Loucy (cell line): Measurements from ENCODE around the gene LUZP2.

Experiments
- H2AFZ ChIP-seq: fragments of 200-600 bp; sonication (generic); 2 replicates; pipeline ENCODE4 v1.6.0; 2016; ENCODE audit warnings: antibody characterized with exemption, mild to moderate bottlenecking, low read length, moderate library complexity
- H3F3A ChIP-seq: fragments of 200-600 bp; 2 replicates; pipeline ENCODE4 v1.6.0; 2016; ENCODE audit warnings: antibody characterized with exemption, low read depth, mild to moderate bottlenecking
- H3K27me3 ChIP-seq: fragments of 200-600 bp; sonication (generic); 2 replicates; pipeline ENCODE4 v1.6.1; 2014; ENCODE audit warnings: low read length, mild to moderate bottlenecking; ENCODE audit not compliant: insufficient read depth, poor library complexity, severe bottlenecking
- H3K36me3 ChIP-seq: fragments of 200-600 bp; sonication (generic); 2 replicates; pipeline ENCODE4 v1.6.1; 2016; ENCODE audit warnings: low read length; ENCODE audit not compliant: insufficient read depth
- H3K4me1 ChIP-seq: fragments of 200-600 bp; sonication (generic); 2 replicates; pipeline ENCODE4 v1.5.1; 2014; ENCODE audit warnings: low read length, mild to moderate bottlenecking; ENCODE audit not compliant: insufficient read depth, poor library complexity, severe bottlenecking
- H3K4me2 ChIP-seq: fragments of 200-600 bp; sonication (generic); 2 replicates; pipeline ENCODE4 v1.6.0; 2014; ENCODE audit warnings: antibody characterized with exemption, low read length, low read depth, mild to moderate bottlenecking; ENCODE audit not compliant: poor library complexity, severe bottlenecking
- H3K4me3 ChIP-seq: fragments of 200-600 bp; sonication (generic); 2 replicates; pipeline ENCODE4 v1.5.1; 2014; ENCODE audit warnings: low read length, mild to moderate bottlenecking, mixed read lengths; ENCODE audit not compliant: poor library complexity, severe bottlenecking
- H3K79me2 ChIP-seq: fragments of 200-600 bp; sonication (generic); 2 replicates; pipeline ENCODE4 v1.6.1; 2014; ENCODE audit warnings: low read length; ENCODE audit not compliant: insufficient read depth
- H3K9ac ChIP-seq: fragments of 200-600 bp; sonication (generic); 2 replicates; pipeline ENCODE4 v1.6.0; 2014; ENCODE audit warnings: mild to moderate bottlenecking, low read depth, low read length, moderate library complexity; ENCODE audit not compliant: poor library complexity, severe bottlenecking
- H3K9me2 ChIP-seq: fragments of 200-600 bp; sonication (generic); replicated peaks from 2 replicates; pipeline ENCODE4 v1.6.1; 2016; ENCODE audit warnings: low read depth, low read length, mixed read lengths
- H3K9me3 ChIP-seq: fragments of 200-600 bp; sonication (generic); 2 replicates; pipeline ENCODE4 v1.6.1; 2014; ENCODE audit warnings: mild to moderate bottlenecking, antibody characterized with exemption, low read length, low read depth; ENCODE audit not compliant: insufficient read depth
- H4K20me1 ChIP-seq: fragments of 200-600 bp; sonication (generic); 2 replicates; pipeline ENCODE4 v1.6.0; 2014; ENCODE audit warnings: antibody characterized with exemption, low read length, mild to moderate bottlenecking; ENCODE audit not compliant: insufficient read depth, poor library complexity, severe bottlenecking
- EZH2phosphoT487 ChIP-seq: fragments of 200-600 bp; IDR thresholded peaks from 2 replicates; pipeline ENCODE4 v1.6.1; 2018; ENCODE audit warnings: antibody characterized with exemption, mild to moderate bottlenecking, moderate library complexity, borderline replicate concordance
- TF ChIP-seq, protein P1 (sequence below): fragments of 200-600 bp; sonication (generic); conservative IDR thresholded peaks from 2 replicates; pipeline ENCODE4 v1.5.1; 2014; ENCODE audit warnings: mild to moderate bottlenecking, antibody characterized with exemption, low read length

The LUZP2 gene

DNA sequence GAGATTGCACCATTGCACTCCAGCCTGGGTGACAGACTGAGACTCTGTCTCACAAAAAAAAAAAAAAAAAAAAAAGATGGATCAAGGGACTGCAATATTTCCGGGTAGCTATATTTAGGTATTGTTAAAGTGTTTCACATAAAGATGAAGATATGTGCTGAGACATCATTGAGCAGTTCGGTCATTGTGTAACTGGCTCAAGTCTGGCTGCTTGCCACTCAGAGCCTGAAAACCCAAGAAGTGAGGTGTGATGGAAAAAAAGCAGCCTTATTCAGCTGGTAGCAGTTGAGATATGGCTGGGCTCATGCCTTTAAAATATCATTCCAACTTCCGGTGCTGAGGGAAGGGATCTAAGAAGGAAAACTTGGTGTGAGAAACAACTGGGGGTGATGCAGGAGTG lies 46.9 kb downstream of the LUZP2 start:
- no peaks in the 10 kb centered on the region for H3K79me2 ChIP-seq
- H3K4me3 ChIP-seq = no peak overlapping the region
- no peaks in the 10 kb centered on the region for H4K20me1 ChIP-seq
- H3F3A ChIP-seq = no peaks in the 10 kb centered on the region
- H3K9me3 ChIP-seq = no peaks in the 10 kb centered on the region
- TF ChIP-seq, protein P1, sequence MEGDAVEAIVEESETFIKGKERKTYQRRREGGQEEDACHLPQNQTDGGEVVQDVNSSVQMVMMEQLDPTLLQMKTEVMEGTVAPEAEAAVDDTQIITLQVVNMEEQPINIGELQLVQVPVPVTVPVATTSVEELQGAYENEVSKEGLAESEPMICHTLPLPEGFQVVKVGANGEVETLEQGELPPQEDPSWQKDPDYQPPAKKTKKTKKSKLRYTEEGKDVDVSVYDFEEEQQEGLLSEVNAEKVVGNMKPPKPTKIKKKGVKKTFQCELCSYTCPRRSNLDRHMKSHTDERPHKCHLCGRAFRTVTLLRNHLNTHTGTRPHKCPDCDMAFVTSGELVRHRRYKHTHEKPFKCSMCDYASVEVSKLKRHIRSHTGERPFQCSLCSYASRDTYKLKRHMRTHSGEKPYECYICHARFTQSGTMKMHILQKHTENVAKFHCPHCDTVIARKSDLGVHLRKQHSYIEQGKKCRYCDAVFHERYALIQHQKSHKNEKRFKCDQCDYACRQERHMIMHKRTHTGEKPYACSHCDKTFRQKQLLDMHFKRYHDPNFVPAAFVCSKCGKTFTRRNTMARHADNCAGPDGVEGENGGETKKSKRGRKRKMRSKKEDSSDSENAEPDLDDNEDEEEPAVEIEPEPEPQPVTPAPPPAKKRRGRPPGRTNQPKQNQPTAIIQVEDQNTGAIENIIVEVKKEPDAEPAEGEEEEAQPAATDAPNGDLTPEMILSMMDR = no peak
- TF ChIP-seq EZH2phosphoT487 = no peak
- no peak overlapping the region for H2AFZ ChIP-seq
- no peaks in the 10 kb centered on the region for H3K9me2 ChIP-seq
- no peaks in the 10 kb centered on the region for H3K36me3 ChIP-seq
- H3K9ac ChIP-seq = no peak overlapping the region
- H3K4me2 ChIP-seq = no peak overlapping the region
- no peaks in the 10 kb centered on the region for H3K4me1 ChIP-seq
- H3K27me3 ChIP-seq = no peaks in the 10 kb centered on the region

DNA sequence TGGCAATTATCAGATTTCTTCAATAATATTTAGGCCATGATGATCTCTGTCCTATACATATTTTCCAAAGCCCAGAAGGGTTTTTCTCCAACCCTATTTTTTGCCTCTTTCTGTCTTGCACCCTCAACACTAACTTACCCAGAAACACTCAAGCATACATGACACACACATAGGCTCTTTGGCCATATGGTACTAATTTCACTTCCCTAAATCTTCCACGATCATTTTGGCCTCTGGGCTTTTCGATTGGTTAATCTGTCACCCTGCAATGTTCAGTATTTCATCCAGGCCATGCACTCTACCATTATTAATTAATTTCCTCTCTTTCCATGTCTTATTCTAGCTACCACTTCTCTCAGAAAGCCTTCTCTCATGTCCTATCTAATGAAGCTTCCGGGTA lies 59.8 kb downstream of the LUZP2 start:
- H3K4me3 ChIP-seq = no peak overlapping the region

DNA sequence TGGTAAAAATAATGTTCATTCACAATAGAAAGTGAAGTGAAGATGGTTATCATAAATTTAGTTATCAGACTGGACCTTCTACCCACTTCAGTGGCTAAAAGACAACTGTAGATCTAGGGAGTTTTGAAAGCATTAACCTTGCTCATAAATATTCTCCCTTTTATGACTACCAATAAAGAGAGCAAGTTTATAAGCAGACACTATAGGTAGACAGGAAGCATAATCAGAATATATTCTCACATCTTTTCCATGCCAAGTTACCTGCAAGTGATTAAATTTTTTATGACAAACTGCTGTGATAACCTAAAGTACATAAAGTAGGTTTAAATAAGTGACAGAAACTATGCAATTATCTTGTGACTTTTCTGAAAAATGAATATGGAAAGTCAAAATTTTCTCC lies 62.5 kb downstream of the LUZP2 start:
- peaks cover 4% of the 10 kb centered on the region for H3K4me1 ChIP-seq
- no peak overlapping the region for H3K9ac ChIP-seq
- no peak overlapping the region for H3K4me3 ChIP-seq
- no peak overlapping the region for H2AFZ ChIP-seq
- H3K36me3 ChIP-seq = no peaks in the 10 kb centered on the region
- TF ChIP-seq, protein P1 = no peak
- TF ChIP-seq EZH2phosphoT487 = no peak
- no peak overlapping the region for H3K4me2 ChIP-seq
- no peaks in the 10 kb centered on the region for H3K9me3 ChIP-seq
- no peaks in the 10 kb centered on the region for H4K20me1 ChIP-seq
- H3K79me2 ChIP-seq = no peaks in the 10 kb centered on the region
- no peaks in the 10 kb centered on the region for H3F3A ChIP-seq
- no peaks in the 10 kb centered on the region for H3K27me3 ChIP-seq
- H3K9me2 ChIP-seq = no peaks in the 10 kb centered on the region

More for the DNA sequence above, 59.8 kb downstream of the LUZP2 start:
- H3K9ac ChIP-seq = no peak overlapping the region
- TF ChIP-seq, protein P1 = no peak
- no peak for TF ChIP-seq EZH2phosphoT487
- H3K9me3 ChIP-seq = no peaks in the 10 kb centered on the region
- peaks cover 4% of the 10 kb centered on the region for H3K4me1 ChIP-seq
- no peaks in the 10 kb centered on the region for H3K36me3 ChIP-seq
- no peaks in the 10 kb centered on the region for H3K79me2 ChIP-seq
- H4K20me1 ChIP-seq = no peaks in the 10 kb centered on the region
- H2AFZ ChIP-seq = no peak overlapping the region
- no peak overlapping the region for H3K4me2 ChIP-seq
- no peaks in the 10 kb centered on the region for H3K9me2 ChIP-seq
- H3F3A ChIP-seq = no peaks in the 10 kb centered on the region
- H3K27me3 ChIP-seq = no peaks in the 10 kb centered on the region
